Smooth muscle cell (in vitro differentiated cells): ENCODE measurements around the gene CDYL. TPM values are rescaled to one million over a fixed set of nuclear protein-coding genes. Genes with fewer than 3 reads are reported as not detected.

Experiments
- DNase-seq: peaks from one replicate; lab custom pipeline; 2025; ENCODE audit not compliant: unreplicated experiment; lab: John Stamatoyannopoulos, UW
- H2AFZ ChIP-seq: fragments of 200-600 bp; sonication (generic); 2 replicates; pipeline ENCODE4 v1.6.0; 2016; ENCODE audit warnings: antibody characterized with exemption, low read depth, mild to moderate bottlenecking
- H3F3A ChIP-seq: fragments of 200-600 bp; sonication (generic); 2 replicates; pipeline ENCODE4 v1.6.0; 2017; ENCODE audit warnings: antibody characterized with exemption, low read depth
- H3K27ac ChIP-seq: fragments of 200-600 bp; sonication (generic); 2 replicates; pipeline ENCODE4 v1.5.1; 2016; ENCODE audit warnings: low read depth, mild to moderate bottlenecking
- H3K27me3 ChIP-seq: fragments of 200-600 bp; sonication (generic); 2 replicates; pipeline ENCODE4 v1.6.1; 2016; ENCODE audit warnings: low read depth, mild to moderate bottlenecking
- H3K36me3 ChIP-seq: fragments of 200-600 bp; sonication (generic); 2 replicates; pipeline ENCODE4 v1.5.1; 2016; ENCODE audit warnings: low read depth
- H3K4me1 ChIP-seq: fragments of 200-600 bp; sonication (generic); 2 replicates; pipeline ENCODE4 v1.5.1; 2016; ENCODE audit warnings: low read depth
- H3K4me2 ChIP-seq: fragments of 200-600 bp; sonication (generic); 2 replicates; pipeline ENCODE4 v1.6.0; 2016; ENCODE audit warnings: mild to moderate bottlenecking
- H3K4me3 ChIP-seq: fragments of 200-600 bp; sonication (generic); 2 replicates; pipeline ENCODE4 v1.5.1; 2016; ENCODE audit warnings: mild to moderate bottlenecking
- H3K79me2 ChIP-seq: fragments of 200-600 bp; sonication (generic); 2 replicates; pipeline ENCODE4 v1.6.0; 2016; ENCODE audit warnings: low read depth, mild to moderate bottlenecking
- H3K9ac ChIP-seq: fragments of 200-600 bp; sonication (generic); 2 replicates; pipeline ENCODE4 v1.6.0; 2016; ENCODE audit warnings: low read depth
- H3K9me3 ChIP-seq: fragments of 200-600 bp; sonication (generic); replicated peaks from 2 replicates; pipeline ENCODE4 v1.5.1; 2016; ENCODE audit warnings: low read depth
- H4K20me1 ChIP-seq: fragments of 200-600 bp; sonication (generic); 2 replicates; pipeline ENCODE4 v1.6.0; 2016; ENCODE audit warnings: low read depth
- WGBS: methylation state at CpG from one replicate; pipeline ENCODE4 v1.1.7; 2016; ENCODE audit warnings: low lambda C conversion rate; 5-methylcytosine and 5-hydroxymethylcytosine counted together
- polyA plus RNA-seq: library from polyadenylated mRNA; unstranded; fragments of >200 nt; fragmentation: Nextera tagmentation; extraction: Ambion mirVana; gene quantifications from 2 replicates; pipeline ENCODE4 v1.2.1, GENCODE V29; 2016
- total RNA-seq: library from RNA; depleted of rRNA; stranded (reverse); fragments of >200 nt; gene quantifications from 2 replicates; pipeline ENCODE4 v1.2.3, GENCODE V29; 2014
- TF ChIP-seq, protein P1 (sequence below): fragments of 200-600 bp; sonication (generic); IDR thresholded peaks from 2 replicates; pipeline ENCODE4 v1.5.1; 2017; ENCODE audit warnings: borderline replicate concordance, mild to moderate bottlenecking, antibody characterized with exemption; ENCODE audit not compliant: insufficient read depth, poor library complexity, severe bottlenecking

CDYL gene
- total and polyA plus RNA-seq, 2 experiments from 2014 or later, result 28.7 to 34.5 TPM

DNA sequence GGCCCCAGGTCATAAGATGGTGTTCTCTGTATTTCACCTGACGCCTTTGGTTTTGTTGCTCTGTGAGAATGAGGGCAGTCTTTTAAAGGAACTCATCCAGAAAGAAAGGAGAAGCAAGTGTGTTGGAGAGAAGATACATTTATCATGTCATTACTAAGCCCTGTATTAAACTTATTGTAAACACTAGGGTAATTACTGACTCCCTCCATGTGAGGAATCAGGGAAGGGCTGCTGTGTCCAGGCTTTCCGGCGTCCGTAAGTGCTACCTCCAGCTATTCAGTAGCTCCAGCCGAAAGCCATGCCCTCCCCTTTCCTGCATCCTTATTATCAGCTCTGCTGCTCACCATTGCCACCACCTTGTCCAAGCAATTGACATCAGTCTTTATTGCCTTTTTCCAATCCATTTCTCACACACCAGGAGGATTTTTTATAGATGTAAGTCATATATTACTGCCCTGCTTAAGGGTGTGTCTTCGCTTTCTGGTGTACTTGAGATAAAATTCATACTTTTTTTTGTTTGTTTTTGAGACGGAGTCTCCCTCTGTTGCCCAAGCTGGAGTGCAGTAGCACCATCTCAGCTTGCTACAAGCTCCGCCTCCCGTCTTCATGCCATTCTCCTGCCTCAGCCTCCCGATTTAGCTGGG lies 133.0 kb downstream of the CDYL start:
- H3K9ac ChIP-seq, result no peak overlapping the region
- H3K27me3 ChIP-seq, result no peaks in the 10 kb centered on the region
- whole genome bisulfite sequencing, result 82% methylated on average over 10 of the region's 10 CpGs
- TF ChIP-seq, protein P1, sequence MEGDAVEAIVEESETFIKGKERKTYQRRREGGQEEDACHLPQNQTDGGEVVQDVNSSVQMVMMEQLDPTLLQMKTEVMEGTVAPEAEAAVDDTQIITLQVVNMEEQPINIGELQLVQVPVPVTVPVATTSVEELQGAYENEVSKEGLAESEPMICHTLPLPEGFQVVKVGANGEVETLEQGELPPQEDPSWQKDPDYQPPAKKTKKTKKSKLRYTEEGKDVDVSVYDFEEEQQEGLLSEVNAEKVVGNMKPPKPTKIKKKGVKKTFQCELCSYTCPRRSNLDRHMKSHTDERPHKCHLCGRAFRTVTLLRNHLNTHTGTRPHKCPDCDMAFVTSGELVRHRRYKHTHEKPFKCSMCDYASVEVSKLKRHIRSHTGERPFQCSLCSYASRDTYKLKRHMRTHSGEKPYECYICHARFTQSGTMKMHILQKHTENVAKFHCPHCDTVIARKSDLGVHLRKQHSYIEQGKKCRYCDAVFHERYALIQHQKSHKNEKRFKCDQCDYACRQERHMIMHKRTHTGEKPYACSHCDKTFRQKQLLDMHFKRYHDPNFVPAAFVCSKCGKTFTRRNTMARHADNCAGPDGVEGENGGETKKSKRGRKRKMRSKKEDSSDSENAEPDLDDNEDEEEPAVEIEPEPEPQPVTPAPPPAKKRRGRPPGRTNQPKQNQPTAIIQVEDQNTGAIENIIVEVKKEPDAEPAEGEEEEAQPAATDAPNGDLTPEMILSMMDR, result no peak
- no peak overlapping the region for H3K27ac ChIP-seq
- no peaks in the 10 kb centered on the region for H3F3A ChIP-seq
- H2AFZ ChIP-seq, result no peak overlapping the region
- H3K4me3 ChIP-seq, result no peak overlapping the region
- no peaks in the 10 kb centered on the region for H3K36me3 ChIP-seq
- no peaks in the 10 kb centered on the region for H3K9me3 ChIP-seq
- DNase-seq, result no peak
- peaks cover 83% of the 10 kb centered on the region for H3K79me2 ChIP-seq
- peaks cover 71% of the 10 kb centered on the region for H4K20me1 ChIP-seq
- H3K4me2 ChIP-seq, result no peak overlapping the region
- H3K4me1 ChIP-seq, result peaks cover 7% of the 10 kb centered on the region

GRCh38 chr6:4910037-4910760 lies 134.0 kb downstream of the CDYL start:
- Histone ChIP-seq H3K36me3 (no peaks in the 10 kb centered on the region), H2AFZ (no peak overlapping the region), H4K20me1 (peaks cover 71% of the 10 kb centered on the region), H3K27me3 (no peaks in the 10 kb centered on the region), H3K27ac (no peak overlapping the region), H3K9me3 (no peaks in the 10 kb centered on the region), H3K4me2 (no peak overlapping the region), H3K4me3 (no peak overlapping the region), H3K9ac (no peak overlapping the region), H3K79me2 (peaks cover 73% of the 10 kb centered on the region), H3K4me1 (peaks cover 11% of the 10 kb centered on the region), H3F3A (peaks cover 2% of the 10 kb centered on the region)
- WGBS, result 98% methylated on average over 9 of the region's 9 CpGs
- no peak for DNase-seq
- TF ChIP-seq, protein P1, result no peak

GRCh38 chr6:4912559-4912958 lies 136.4 kb downstream of the CDYL start:
- Histone ChIP-seq H3K9ac (no peak overlapping the region), H4K20me1 (peaks cover 70% of the 10 kb centered on the region), H3K4me1 (peaks cover 14% of the 10 kb centered on the region), H3K9me3 (no peaks in the 10 kb centered on the region), H3K27me3 (no peaks in the 10 kb centered on the region), H3K79me2 (peaks cover 76% of the 10 kb centered on the region), H2AFZ (no peak overlapping the region), H3K4me3 (no peak overlapping the region), H3F3A (peaks cover 13% of the 10 kb centered on the region), H3K27ac (peak overlapping the region; percentile 72), H3K4me2 (peak overlapping the region; percentile 68), H3K36me3 (no peaks in the 10 kb centered on the region)
- TF ChIP-seq, protein P1, result no peak
- no peak for DNase-seq
- WGBS, result 91% methylated on average over 5 of the region's 5 CpGs
